ENCODE results near the gene ATG4D. TPM values are rescaled to one million over a fixed set of nuclear protein-coding genes. Genes with fewer than 3 reads are reported as not detected.
A peak's percentile ranks its signal among the peaks of the same experiment; 100 is the strongest.

Gene ATG4D
- total RNA-seq, 1 donor: 6.3 TPM

DNA sequence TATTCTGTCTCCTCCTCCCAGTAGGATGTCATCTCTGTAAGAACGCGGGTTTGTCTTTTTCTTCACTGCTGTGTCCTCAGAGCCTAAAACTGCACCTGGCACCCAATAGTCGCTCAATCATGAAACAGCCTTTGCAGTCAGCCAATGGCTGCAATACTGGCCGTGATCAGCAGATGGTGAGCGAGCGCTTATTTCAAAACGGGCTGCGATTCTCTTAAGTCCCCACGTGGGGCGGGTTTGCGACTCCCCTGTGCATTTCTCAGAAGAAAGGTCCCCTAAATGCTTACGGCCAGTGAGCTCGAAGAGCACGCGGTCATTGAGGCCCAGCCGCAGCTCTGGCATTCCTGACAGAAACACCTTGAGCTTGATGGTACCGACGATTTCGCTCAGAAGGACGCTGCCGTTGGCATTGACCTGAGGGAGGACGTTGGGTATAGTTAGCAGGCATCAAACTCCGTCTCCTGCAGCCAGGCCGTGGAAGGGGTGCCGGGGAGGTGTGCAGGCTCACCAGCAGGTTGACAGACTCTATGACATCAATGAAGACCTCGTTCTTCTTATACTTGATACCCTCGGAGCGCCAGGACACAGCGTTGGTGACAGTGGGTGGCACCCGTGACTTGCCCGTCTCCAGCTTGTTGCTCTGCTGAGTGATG is 37.4 kb downstream of the ATG4D start:
- TF ChIP-seq, protein P1, sequence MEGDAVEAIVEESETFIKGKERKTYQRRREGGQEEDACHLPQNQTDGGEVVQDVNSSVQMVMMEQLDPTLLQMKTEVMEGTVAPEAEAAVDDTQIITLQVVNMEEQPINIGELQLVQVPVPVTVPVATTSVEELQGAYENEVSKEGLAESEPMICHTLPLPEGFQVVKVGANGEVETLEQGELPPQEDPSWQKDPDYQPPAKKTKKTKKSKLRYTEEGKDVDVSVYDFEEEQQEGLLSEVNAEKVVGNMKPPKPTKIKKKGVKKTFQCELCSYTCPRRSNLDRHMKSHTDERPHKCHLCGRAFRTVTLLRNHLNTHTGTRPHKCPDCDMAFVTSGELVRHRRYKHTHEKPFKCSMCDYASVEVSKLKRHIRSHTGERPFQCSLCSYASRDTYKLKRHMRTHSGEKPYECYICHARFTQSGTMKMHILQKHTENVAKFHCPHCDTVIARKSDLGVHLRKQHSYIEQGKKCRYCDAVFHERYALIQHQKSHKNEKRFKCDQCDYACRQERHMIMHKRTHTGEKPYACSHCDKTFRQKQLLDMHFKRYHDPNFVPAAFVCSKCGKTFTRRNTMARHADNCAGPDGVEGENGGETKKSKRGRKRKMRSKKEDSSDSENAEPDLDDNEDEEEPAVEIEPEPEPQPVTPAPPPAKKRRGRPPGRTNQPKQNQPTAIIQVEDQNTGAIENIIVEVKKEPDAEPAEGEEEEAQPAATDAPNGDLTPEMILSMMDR (IDR thresholded peaks at IDR 0.05; ENCODE audit: insufficient read depth, low read length): peak; percentile 99
- peak overlapping the region; percentile 25 for H3K4me3 ChIP-seq (ENCODE audit: low read depth, low read length)
- DNase-seq (ENCODE audit: low read depth): peak; percentile 95

GRCh38 chr19:10582091-10582490 is 38.4 kb downstream of the ATG4D start:
- no peak overlapping the region for H3K4me3 ChIP-seq (ENCODE audit: low read depth, low read length)
- DNase-seq (ENCODE audit: low read depth): no peak
- TF ChIP-seq, protein P1 (IDR thresholded peaks at IDR 0.05; ENCODE audit: insufficient read depth, low read length): no peak

DNA sequence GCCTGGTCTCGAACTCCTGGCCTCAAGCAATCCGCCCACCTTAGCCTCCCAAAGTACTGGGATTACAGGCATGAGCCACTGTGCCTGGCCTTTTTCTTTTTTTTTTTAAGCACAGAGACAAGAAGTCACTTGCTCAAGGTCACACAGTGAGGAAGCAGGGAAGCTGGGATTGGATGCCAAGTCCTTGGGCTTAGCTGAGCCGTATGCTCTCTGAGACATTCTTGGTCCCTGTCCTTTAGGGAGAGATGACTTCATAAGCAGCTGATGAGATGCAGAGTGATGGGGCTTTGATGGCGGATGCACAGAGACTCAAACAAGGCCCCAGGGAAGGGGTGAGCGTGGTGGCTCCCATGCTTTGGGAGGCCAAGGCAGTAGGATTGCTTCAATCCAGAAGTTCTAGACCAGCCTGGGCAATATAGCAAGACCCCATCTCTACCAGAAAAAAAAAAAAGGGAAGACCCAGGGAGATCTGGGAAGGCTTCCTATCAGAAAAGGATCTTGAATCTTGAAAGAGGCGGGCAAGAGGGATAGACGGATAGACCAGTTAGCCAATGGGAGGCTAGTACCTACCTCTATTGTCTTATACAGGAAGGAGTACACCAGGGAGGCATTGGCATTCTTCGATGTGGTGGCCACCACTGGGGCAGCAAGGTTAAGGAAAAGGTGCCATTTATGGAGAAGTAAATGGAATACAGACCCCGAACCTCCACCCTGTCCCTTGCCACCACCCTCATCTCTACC is 39.5 kb downstream of the ATG4D start:
- no peak overlapping the region for H3K4me3 ChIP-seq (ENCODE audit: low read depth, low read length)
- DNase-seq (ENCODE audit: low read depth): no peak
- TF ChIP-seq, protein P1 (IDR thresholded peaks at IDR 0.05; ENCODE audit: insufficient read depth, low read length): no peak

DNA sequence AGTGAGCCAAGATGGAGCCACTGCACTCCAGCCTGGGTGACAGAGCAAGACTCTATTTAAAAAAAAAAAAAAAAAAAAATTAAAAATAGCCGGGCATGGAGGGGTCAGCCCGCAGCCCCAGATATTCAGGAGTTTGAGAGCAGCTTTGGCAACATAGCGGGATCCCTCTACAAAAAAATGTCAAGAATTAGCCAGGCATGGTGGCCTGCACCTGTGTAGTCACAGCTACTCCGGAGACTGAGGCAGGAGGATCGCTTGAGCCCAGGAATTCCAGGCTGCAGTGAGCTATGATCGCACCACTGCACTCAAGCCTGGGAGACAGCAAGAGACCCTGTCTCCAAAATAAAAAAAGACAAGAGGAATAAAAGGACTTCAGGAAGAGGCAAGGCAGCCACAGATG is 42.7 kb downstream of the ATG4D start:
- DNase-seq (ENCODE audit: low read depth): no peak
- TF ChIP-seq, protein P1 (IDR thresholded peaks at IDR 0.05; ENCODE audit: insufficient read depth, low read length): no peak
- no peak overlapping the region for H3K4me3 ChIP-seq (ENCODE audit: low read depth, low read length)

DNA sequence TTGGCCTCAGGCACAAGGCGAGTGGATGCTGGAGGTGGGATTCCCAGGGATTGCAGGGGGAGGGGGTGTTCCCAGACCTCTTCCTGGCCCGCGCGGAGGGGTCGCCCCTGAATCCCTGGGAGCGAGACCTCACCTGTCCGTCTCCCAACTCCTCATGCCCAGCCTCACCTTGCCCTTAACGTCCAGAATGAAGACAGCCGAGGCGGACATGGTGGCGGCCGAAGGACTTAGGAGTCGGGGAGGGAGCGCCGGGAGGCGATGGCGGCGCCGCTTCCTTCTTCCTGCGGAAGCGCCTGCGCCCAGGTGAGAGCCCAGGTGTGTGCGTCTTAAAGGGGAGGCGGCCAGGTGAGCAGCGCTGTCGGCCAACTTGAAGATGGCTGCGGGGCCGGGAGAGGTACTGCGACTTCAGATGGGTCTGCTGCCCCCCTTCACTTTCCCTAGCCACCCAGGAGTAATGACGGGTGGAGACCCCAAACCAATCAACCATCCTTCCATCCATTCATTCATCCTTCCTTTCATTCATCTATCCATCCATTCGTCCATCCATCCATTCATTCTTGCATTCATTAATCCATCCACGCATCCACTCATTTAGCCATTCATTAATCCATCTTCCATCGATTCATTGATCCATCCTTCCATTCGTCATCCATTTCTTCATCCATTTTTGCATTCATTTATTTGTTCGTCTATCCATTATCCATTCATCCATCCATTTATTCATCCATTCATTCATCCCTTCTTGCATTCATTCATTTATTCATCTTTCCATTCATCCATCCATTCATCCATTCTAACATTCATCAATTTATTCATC is 43.5 kb downstream of the ATG4D start, which contains the start of gene AP1M2:
Gene AP1M2 (minus strand): TSS at position 291 of the 817 bp plus-strand sequence. CDS start 81 bp downstream, at position 210.
- DNase-seq (ENCODE audit: low read depth): no peak
- no peak within 1 kb of the TSS for H3K4me3 ChIP-seq (ENCODE audit: low read depth, low read length)
- TF ChIP-seq, protein P1 (IDR thresholded peaks at IDR 0.05; ENCODE audit: insufficient read depth, low read length): no peak

DNA sequence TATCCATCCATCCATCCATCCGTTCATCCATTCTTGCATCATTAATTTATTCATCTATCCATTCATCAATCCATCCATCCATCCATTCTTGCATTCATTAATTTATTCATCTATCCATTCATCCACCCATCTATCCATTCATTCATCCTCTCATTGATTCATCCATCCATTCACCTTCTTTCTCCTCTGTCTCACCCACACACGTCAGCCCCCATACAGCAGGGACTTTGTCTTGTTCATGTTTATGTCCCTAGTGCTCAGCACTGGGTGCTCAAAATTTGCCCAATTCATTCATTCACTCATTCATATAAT is 44.1 kb downstream of the ATG4D start:
- no peak for DNase-seq (ENCODE audit: low read depth)
- TF ChIP-seq, protein P1 (IDR thresholded peaks at IDR 0.05; ENCODE audit: insufficient read depth, low read length): no peak
- no peak overlapping the region for H3K4me3 ChIP-seq (ENCODE audit: low read depth, low read length)
